ENCODE results near the gene CNTN6.

Gene CNTN6

DNA sequence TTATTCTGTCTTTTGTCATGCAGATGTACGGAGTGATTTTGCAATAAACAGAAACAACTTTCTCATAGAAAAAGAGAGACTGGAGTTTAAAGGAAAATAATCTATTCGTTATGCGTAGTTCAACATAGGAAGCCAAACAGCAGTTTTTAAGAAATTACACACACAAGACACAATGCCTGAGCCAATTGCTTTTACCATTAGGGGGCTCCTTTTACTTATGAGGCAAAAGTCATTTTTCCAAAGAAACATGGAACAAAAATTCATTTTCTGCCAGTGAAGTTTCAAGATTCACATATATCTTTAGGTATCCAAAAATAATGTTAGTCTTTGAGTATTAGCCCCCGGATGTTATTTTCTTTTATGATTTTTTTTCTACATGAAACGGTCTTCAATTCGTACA lies 10.7 kb downstream of the CNTN6 start:
- no peak for DNase-seq (ENCODE audit: low spot score)
- in situ Hi-C loops (cut with MboI; ENCODE audit: low pct_unique_long_range_greater_than_20kb, low sequenced_read_pairs, unreplicated experiment) = no loop called here
- TF ChIP-seq, protein P1, sequence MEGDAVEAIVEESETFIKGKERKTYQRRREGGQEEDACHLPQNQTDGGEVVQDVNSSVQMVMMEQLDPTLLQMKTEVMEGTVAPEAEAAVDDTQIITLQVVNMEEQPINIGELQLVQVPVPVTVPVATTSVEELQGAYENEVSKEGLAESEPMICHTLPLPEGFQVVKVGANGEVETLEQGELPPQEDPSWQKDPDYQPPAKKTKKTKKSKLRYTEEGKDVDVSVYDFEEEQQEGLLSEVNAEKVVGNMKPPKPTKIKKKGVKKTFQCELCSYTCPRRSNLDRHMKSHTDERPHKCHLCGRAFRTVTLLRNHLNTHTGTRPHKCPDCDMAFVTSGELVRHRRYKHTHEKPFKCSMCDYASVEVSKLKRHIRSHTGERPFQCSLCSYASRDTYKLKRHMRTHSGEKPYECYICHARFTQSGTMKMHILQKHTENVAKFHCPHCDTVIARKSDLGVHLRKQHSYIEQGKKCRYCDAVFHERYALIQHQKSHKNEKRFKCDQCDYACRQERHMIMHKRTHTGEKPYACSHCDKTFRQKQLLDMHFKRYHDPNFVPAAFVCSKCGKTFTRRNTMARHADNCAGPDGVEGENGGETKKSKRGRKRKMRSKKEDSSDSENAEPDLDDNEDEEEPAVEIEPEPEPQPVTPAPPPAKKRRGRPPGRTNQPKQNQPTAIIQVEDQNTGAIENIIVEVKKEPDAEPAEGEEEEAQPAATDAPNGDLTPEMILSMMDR (IDR thresholded peaks at IDR 0.05; ENCODE audit: extremely low read depth, insufficient read depth, missing control alignments) = no peak

DNA sequence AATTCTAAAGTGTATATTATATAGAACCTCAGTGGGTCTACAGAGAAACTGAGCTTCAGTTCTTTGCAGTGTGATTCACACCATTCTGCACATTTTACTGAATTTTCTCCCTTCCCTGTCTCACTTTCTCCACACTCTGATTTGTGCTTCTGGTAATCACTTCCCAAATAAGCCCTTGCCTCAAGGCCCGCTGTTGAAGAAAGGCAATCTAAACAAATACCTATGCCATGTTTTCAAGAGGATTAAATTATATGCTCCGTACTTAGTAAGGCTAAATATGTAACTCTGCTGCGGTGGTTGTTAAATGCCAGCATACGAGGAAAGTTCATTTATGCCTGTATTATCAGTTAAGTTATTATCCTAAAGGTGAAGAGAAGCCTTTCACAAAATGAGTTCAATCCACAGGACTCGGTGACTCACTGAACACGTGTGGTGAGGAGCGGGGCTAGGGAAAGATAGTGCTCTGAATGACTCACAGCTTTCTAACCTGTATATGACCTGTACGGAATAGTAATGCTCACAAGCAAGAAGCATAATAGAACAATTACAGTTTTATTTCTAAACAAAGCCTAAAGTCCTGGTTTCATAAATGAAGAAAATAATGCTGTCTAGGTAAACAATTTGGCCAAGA lies 25.1 kb downstream of the CNTN6 start:
- in situ Hi-C loops (cut with MboI; ENCODE audit: low pct_unique_long_range_greater_than_20kb, low sequenced_read_pairs, unreplicated experiment) = no loop called here
- TF ChIP-seq, protein P1 (IDR thresholded peaks at IDR 0.05; ENCODE audit: extremely low read depth, insufficient read depth, missing control alignments) = no peak
- no peak for DNase-seq (ENCODE audit: low spot score)

DNA sequence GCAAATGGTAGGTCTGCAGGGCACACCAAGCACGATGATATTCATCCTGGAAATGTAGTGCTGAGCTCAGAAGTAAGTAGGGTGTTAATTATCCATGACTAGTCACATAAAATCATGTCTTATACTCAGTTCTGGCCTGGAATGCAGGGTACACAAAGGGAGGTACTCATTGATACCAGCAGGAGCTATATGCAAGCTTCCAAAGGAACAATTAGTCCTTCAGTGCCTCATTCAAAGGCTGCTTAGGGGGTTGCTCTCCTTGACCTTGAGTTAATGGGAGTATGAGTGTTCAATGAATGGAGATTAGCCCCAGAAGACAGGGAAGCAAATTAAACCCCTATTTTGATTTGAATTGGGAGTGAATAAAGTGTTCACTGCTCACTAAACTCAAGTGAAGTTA lies 38.3 kb downstream of the CNTN6 start:
- no peak for DNase-seq (ENCODE audit: low spot score)
- in situ Hi-C loops (cut with MboI; ENCODE audit: low pct_unique_long_range_greater_than_20kb, low sequenced_read_pairs, unreplicated experiment) = no loop called here
- TF ChIP-seq, protein P1 (IDR thresholded peaks at IDR 0.05; ENCODE audit: extremely low read depth, insufficient read depth, missing control alignments) = no peak

DNA sequence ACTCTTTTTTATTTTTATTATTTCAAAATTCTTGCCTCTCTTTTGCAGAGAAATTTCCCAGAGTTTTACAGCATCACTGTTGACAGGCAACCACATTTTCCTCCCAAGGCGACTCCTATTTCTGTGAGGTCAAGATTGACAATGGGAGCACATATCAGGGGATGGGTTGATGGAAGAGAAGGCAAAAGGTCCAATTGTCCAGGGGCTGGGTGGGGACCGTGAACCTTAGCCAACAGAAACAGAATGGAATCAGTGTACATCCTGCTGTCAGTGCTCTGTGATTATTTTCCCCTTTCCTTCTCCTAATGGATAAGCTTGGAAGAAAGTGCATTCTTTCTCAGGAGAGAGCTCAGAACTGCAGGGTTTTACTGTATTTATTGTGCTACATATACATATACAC lies 42.4 kb downstream of the CNTN6 start:
- TF ChIP-seq, protein P1 (IDR thresholded peaks at IDR 0.05; ENCODE audit: extremely low read depth, insufficient read depth, missing control alignments) = no peak
- in situ Hi-C loops (cut with MboI; ENCODE audit: low pct_unique_long_range_greater_than_20kb, low sequenced_read_pairs, unreplicated experiment) = no loop called here

DNA sequence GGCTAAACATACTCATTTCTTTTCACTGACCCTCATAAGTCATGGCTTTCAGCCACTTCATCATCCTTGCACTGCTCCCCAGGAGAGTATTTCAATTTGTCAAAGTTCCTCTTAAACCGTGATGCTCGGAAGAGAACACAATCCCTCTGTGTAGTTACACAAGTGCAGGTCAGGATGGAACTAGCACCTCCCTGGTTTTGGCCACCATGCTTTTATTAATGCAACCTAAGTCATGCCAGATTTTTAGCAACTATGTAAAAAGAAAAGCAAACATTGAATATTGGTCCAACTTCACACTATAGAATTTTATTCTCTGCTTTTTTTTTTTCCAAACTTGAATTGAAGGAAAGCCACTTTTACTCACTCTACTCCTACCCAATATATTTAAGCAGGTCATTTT lies 45.2 kb downstream of the CNTN6 start:
- TF ChIP-seq, protein P1 (IDR thresholded peaks at IDR 0.05; ENCODE audit: extremely low read depth, insufficient read depth, missing control alignments) = no peak
- no peak for DNase-seq (ENCODE audit: low spot score)
- in situ Hi-C loops (cut with MboI; ENCODE audit: low pct_unique_long_range_greater_than_20kb, low sequenced_read_pairs, unreplicated experiment) = no loop called here

More for the DNA sequence above, 42.4 kb downstream of the CNTN6 start:
- no peak for DNase-seq (ENCODE audit: low spot score)

DNA sequence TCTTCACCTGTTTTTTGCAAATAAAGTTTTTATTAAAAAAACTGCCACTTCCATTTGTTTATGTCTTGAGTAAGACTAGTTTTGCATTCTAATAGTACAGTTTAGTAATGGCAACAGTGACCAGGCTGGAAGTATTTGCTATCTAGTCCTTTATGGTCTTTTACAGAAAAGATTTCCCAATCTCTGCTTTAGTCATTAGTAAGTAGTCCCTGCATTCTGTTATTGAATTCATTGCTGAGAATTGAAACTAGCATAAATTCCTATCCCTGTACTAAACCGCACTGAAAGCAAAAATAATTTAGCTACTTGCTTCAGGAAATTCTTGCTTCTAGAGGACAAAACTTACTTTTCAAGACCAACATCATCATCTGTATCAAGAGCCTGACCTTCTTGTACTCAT lies 46.2 kb downstream of the CNTN6 start:
- TF ChIP-seq, protein P1 (IDR thresholded peaks at IDR 0.05; ENCODE audit: extremely low read depth, insufficient read depth, missing control alignments) = no peak
- in situ Hi-C loops (cut with MboI; ENCODE audit: low pct_unique_long_range_greater_than_20kb, low sequenced_read_pairs, unreplicated experiment) = no loop called here
- no peak for DNase-seq (ENCODE audit: low spot score)
